GM18951 (cell line): Measurements from ENCODE around the gene TSKS.
A peak's percentile ranks its signal among the peaks of the same experiment; 100 is the strongest.

Experiments
- POLR2A ChIP-seq: IDR thresholded peaks from 4 replicates; pipeline ENCODE4 v1.6.1; 2011; ENCODE audit warnings: mild to moderate bottlenecking; ENCODE audit not compliant: insufficient read length, insufficient read depth; ENCODE audit errors: extremely low read depth
- in situ Hi-C: fragments of 300-500 bp; cut with MboI; formaldehyde crosslinking; loops from one replicate; pipeline ENCODE4 v1.12.0; 2022; ENCODE audit warnings: low sequenced_read_pairs, mixed read lengths, inconsistent platforms; ENCODE audit not compliant: unreplicated experiment

The TSKS gene

DNA sequence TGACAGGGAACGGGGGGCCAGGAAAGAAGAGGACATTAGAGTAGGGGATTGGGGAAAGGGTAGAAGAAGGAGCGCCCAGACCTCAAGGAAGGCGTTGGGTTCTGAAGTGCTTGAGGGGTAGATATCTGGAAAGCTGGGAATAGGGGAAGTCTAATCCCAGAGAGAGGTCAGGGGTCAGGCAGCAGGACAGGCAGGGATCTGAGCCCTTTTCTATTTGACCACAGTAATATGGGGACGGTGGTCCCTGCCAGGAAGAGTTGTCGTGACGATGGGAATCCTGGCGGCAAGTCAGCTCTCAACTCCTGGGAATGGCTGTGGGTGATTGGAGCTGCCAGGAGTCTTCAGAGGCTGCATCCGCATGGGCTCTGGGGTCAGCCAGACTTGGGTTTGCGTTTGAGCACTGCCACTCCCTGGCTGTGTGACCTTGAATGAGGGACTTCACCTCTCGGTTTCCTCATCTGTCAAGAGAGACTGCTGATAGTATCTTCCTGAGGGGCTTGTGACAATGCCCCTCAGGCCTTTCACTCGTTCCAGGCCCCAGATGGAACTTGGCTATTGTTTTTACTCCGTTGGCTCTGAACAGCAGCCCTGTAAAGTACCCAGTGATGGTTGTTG is 5.0 kb upstream of the TSKS start:
- no peak for TF ChIP-seq POLR2A
- in situ Hi-C loops: no loop called here

DNA sequence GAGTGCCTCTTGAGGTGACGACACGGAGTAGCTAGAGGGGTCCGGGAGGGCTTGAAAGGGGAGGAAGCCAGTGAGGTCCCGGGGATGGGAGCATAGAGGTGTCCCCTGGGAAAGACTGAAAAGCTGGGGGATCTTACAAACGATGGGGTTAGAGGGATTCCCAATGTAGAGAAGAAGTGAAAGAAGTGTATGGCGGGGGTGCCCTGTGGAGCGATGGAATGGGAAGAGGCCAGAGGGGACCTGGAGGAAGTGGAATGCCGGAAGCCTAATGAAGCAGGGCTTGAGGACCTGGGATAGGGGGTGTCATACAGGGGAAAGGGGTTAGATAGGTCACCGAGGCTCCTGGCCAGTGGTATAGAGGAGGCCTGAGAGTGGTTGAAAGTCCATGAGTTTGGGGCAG is 4.3 kb upstream of the TSKS start:
- no peak for TF ChIP-seq POLR2A
- in situ Hi-C loops: no loop called here

DNA sequence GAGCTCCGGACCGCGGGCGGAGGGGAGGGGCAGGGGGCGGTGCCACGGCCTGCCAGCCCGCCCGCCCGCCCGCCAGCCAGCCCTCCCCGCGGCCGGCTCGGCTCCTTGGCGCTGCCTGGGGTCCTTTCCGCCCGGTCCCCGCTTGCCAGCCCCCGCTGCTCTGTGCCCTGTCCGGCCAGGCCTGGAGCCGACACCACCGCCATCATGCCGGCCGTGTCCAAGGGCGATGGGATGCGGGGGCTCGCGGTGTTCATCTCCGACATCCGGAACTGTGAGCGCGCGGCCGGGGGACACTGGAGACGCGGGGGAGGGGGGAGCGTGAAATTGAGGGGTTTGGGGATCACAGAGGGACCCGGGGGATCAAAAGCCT is 3.8 kb upstream of the TSKS start, which contains the start of gene AP2A1:
TSS of gene AP2A1 (plus strand) at position 72 of the 370 bp plus-strand sequence. CDS start at position 205, 133 bp downstream.
- TF ChIP-seq POLR2A: peak; percentile 67
- in situ Hi-C loops: no loop called here

DNA sequence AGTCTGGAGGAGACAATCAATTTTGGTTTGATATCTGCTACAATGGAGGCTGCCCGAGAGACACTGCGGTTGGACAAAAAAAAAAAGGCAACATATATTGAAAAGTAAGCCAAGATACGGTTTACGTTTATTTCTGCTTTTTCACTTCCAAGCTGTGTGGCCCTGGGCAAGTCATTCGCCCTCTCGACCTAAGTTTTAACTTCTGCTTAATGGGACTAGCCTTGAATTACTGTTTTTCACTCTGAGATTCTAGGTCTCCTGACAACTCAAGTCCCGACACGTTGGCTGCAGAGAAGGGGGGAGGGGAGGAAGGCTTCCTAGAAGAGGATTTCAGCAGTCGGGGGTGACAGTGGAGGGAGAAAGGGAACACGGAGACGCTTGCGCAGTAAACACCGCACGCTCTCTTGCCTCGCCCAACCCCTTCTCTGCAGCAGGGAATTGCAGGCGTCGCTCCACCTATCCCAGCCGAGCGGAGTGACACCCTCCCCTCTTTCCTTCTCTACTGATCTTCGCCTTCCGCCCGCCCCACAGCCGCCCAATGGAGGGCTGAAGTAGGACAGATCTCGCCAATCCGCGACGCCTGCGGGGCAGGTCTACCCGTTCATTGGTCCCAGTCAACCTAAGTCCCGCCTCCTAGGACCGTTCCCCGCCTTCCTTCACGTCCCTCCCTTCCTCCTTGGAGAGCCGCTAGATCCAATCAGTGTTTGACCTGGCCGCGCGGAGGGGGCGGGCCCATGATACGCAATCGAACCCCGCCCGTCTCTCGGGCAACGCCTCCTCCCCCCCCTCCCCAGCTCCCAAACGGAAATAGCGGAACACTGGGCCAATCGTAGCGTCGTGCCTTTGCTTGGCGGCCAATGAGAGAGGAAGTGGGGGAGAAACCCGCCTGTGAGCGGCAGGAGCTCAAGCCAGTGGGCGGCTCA is 3.2 kb upstream of the TSKS start:
- peak; percentile 81 for TF ChIP-seq POLR2A
- in situ Hi-C loops: no loop called here

DNA sequence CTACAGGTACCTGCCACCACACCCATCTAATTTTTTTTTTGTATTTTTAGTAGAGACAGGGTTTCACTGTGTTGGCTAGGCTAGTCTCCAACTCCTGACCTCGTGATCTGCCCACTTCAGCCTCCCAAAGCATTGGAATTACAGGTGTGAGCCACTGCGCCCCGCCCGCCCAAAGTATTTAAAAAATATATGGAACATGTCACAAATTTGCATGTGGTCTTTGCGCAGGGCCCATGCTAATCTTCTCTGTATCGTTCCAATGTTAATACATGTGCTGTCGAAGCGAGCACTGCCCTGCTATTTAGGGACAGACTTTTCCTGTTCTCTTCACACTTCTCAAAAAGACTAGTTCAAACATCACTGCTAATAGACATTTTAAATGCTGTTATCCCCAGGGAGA is 1.2 kb upstream of the TSKS start:
- in situ Hi-C loops: no loop called here
- no peak for TF ChIP-seq POLR2A

DNA sequence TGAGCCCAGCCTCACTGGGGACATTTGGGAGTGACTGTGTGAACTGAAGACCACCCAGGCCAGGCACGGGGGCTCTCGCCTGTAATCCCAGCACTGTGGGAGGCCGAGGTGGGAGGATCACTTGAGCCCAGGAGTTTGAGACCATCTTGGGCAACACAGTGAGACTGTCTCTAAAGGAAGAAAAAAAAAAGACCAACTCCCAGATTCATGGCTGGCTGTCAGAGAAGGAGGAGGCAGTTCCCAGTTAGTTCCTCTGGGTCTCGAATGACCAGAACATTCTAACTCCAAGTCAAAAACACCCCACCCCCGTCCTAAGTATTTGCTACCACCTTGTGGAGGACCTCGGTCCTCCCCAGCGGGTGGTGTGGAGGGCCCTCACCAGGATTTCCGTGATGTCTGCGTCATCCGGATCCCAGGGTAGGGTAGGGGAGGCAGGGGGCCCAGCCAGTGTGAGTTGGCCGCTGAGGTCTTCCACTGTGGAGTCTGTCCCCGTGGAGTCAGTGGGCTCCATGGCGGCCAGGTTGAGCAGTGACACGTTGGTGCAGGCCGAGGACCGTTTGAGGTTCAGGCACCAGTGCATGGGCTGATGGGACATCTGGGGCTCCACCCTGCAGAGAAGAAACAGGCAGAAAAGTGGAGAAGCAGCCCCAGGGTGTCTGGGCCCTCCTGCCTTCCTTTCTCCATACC is 1.3 kb downstream of the TSKS start:
- in situ Hi-C loops: no loop called here
- no peak for TF ChIP-seq POLR2A

DNA sequence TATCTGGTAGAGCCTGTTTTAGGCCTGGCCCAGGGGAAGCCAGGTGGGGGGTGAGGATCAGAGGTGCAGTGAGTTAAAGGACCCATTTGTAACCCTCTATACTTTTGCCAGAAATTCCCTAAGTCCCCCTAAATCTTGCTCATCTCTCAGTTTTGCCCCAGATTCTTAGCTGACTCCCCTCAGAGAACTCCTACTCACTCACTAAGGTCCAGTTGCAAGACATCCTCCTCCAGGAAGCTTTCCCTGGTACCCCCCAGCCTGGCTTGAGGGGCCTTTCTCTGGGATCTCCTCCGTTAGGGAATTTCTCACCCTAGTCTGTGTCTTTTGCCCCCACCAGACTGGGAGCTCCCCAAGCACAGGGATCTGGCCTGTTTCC is 1.9 kb downstream of the TSKS start:
- no peak for TF ChIP-seq POLR2A
- in situ Hi-C loops: no loop called here

DNA sequence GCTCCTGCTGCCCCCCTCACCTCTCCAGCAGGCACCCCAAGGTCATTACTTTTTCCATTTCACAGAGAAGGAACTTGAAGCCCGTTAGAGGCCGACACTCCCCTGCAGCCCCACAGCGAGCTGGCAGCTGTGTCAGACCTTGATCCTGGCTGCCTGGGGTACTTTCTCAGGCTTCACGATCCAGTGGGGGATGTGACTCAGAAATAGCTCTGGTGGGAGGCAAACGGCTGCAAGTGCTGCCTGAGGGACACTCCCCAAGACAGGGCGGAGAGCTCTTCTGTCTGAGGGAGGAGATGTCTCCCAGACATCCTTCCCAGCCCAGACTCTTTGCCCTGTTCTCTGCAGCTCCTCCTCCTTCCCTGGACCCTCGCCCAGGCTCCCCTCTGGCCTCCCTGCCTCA is 4.8 kb downstream of the TSKS start:
- TF ChIP-seq POLR2A: no peak
- in situ Hi-C loops: no loop called here

DNA sequence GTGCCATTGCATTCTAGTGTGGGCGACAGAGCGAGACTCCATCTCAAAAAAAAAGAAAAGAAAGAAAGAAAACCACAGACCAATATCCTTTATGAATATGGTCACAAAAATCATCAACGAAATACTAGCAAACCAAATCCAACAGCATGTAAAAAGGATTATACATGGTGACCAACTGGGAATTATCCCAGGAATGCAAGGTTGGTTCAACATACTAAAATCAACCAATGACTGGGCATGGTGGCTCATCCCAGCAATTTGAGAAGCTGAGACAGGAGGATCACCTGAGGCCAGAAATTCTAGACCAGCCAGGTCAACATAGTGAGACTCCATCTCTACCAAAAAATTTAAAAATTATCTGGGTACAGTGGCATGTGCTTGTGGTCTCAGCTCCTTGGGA is 7.2 kb downstream of the TSKS start:
- in situ Hi-C loops: no loop called here
- TF ChIP-seq POLR2A: no peak

DNA sequence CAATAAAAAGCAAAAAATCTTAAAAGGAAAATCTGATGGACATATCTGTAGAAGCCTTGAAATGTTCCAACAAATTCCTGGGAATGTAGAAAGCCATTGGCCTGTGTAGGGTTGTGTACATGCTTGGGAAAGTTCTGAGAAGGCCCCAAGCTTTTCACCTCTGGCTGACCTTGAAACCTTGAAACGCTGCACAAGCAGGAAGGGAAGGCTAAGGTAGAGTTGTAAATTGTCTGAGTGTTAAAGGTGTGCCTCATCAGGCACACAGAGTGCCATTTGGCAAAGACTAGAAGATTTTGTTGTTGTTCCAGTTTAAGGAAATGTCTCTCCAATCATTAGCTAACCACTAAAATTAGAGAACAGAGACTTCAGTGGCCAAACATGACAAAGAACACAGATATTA is 10.4 kb downstream of the TSKS start:
- in situ Hi-C loops: no loop called here

DNA sequence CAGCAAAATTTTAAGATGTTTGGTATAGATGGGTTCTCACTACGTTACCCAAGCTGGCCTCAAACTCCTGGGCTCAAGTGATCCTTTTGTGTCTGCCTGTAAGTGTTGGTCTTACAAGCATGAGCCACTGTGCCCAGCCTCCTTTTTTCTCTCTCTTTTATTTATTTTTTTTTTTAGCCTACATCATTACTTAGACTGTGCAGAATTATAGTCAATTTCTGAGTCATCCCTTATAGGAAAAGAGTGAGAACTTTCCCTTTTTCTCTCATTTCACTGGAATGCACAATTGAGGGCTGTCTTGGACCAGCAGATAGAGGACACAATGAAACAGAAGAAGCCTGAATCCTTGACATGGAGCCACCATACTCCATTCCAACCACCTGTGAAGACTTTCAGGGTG is 13.3 kb downstream of the TSKS start:
- in situ Hi-C loops: no loop called here

More for the DNA sequence above, 10.4 kb downstream of the TSKS start:
- TF ChIP-seq POLR2A: no peak

DNA sequence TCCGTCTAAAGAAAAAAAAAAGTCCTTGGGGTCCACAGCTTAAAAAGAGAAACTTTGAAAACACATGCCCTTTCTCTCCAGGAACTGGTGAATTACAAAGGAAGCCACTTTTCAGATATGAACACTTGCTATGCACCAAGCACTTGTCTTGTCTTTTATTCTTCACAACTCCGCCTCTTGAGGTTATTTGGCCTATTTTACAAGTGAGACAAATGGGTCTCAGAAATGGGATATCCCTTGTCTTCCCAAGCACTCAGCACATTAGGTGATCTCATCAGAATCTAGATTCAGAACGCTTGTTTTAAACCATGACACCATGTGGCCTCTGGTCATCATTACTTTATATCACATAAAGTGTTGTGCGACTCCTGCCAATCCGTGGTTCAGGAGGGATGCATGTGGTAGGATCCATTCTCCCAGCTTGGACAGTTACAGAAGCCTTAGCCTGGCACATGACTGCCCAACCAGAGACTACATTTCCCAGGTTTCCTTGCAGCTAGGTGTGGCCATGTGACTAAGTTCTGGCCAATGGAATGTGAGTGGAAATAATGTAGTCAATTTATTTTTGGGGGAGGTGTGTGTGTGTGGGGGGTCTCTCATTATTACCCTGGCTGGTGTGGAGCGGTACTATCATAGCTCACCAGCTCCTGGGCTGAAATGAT is 13.9 kb downstream of the TSKS start:
- no peak for TF ChIP-seq POLR2A
- in situ Hi-C loops: no loop called here

More for the DNA sequence above, 13.3 kb downstream of the TSKS start:
- TF ChIP-seq POLR2A: no peak
